Measurements from ENCODE around the gene PTPRD.

DNA sequence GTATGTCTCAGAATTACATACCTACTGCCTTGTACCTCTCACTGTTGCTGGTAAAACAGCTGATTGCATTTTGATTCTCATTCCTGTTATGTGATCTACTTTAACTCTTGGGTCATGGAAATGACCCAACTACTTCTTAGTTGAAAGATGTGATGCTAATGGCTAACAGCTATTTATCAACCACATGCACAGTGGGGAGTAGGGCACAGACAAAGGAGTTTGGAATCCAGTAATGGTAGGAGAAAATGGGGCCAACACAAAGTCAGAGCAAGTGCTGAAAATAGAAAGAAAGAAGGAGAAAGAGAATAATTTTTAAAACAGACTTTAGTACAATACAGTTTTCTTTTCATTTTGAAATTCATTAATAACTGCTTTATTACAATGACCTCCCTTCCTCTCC lies 241.0 kb downstream of the PTPRD start:
- TF ChIP-seq, protein P1, sequence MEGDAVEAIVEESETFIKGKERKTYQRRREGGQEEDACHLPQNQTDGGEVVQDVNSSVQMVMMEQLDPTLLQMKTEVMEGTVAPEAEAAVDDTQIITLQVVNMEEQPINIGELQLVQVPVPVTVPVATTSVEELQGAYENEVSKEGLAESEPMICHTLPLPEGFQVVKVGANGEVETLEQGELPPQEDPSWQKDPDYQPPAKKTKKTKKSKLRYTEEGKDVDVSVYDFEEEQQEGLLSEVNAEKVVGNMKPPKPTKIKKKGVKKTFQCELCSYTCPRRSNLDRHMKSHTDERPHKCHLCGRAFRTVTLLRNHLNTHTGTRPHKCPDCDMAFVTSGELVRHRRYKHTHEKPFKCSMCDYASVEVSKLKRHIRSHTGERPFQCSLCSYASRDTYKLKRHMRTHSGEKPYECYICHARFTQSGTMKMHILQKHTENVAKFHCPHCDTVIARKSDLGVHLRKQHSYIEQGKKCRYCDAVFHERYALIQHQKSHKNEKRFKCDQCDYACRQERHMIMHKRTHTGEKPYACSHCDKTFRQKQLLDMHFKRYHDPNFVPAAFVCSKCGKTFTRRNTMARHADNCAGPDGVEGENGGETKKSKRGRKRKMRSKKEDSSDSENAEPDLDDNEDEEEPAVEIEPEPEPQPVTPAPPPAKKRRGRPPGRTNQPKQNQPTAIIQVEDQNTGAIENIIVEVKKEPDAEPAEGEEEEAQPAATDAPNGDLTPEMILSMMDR (IDR thresholded peaks at IDR 0.05), result no peak
- no peak for TF ChIP-seq EZH2 (IDR thresholded peaks at IDR 0.05)

Measured in neural progenitor cell (in vitro differentiated cells).